H1 (cell line): ENCODE measurements around the gene SIDT1. TPM values are rescaled to one million over a fixed set of nuclear protein-coding genes. Genes with fewer than 3 reads are reported as not detected.
"Not testable (repeated sequence)": the region's sequence is repeated elsewhere in the genome, so short reads cannot be mapped to it uniquely, and the experiment has no call there.

Experiments used
- CTCF ChIA-PET: fragments of 300-600 bp; sonication (Branson Sonifier 250); formaldehyde crosslinking; loops from one replicate; lab custom pipeline; 2021; ENCODE audit not compliant: partially characterized antibody; lab: Charles Lee
- POLR2A ChIA-PET: fragments of 300-600 bp; sonication (Branson Sonifier 250); formaldehyde crosslinking; loops from one replicate; lab custom pipeline; 2021; ENCODE audit warnings: inconsistent platforms; ENCODE audit not compliant: partially characterized antibody; lab: Charles Lee
- DNase-seq, 2 experiments: peaks; one replicate each; pipeline versions ENCODE4 v3.0.0 to v3.0.0-alpha.2; 2010 to 2022; ENCODE audit warnings: low spot score in 2 of 2, low read depth in 1 of 2, mixed read lengths in 1 of 2
- FAIRE-seq: peaks from 2 replicates; lab custom pipeline; 2011; peaks lifted over from hg19 to GRCh38; lab: Jason Lieb, UNC
- H2AFZ ChIP-seq: 2 replicates; pipeline ENCODE4 v1.8.1; 2012; ENCODE audit warnings: low read length, inconsistent platforms
- H2AK5ac ChIP-seq: 2 replicates; pipeline ENCODE4 v1.6.1; 2013; ENCODE audit warnings: low read depth, low read length
- H2BK120ac ChIP-seq: replicated peaks from 2 replicates; pipeline ENCODE3; 2013; ENCODE audit warnings: low read depth, low read length, inconsistent platforms
- H2BK12ac ChIP-seq: 2 replicates; pipeline ENCODE4 v1.6.1; 2013; ENCODE audit warnings: low read depth, low read length
- H2BK15ac ChIP-seq: 2 replicates; pipeline ENCODE4 v1.6.1; 2013; ENCODE audit warnings: low read length
- H2BK20ac ChIP-seq: 2 replicates; pipeline ENCODE4 v1.6.1; 2013; ENCODE audit warnings: low read length
- H2BK5ac ChIP-seq: 2 replicates; pipeline ENCODE4 v1.6.1; 2013; ENCODE audit warnings: low read depth, low read length
- H3K14ac ChIP-seq: 2 replicates; pipeline ENCODE4 v1.6.1; 2013; ENCODE audit warnings: inconsistent platforms; ENCODE audit not compliant: insufficient read length
- H3K18ac ChIP-seq: 2 replicates; pipeline ENCODE4 v1.6.1; 2013; ENCODE audit warnings: low read length; ENCODE audit errors: extremely low read depth
- H3K23ac ChIP-seq: 2 replicates; pipeline ENCODE4 v1.6.1; 2013; ENCODE audit warnings: inconsistent platforms; ENCODE audit not compliant: insufficient read length
- H3K23me2 ChIP-seq: 2 replicates; pipeline ENCODE4 v1.6.1; 2013; ENCODE audit warnings: low read depth, low read length
- H3K27ac ChIP-seq: 2 replicates; pipeline ENCODE4 v1.6.1; 2011; ENCODE audit warnings: low read depth, low read length, inconsistent platforms
- H3K27me3 ChIP-seq, 4 experiments: replicated peaks in 1 of 4; 1 replicate in 1 of 4; 2 replicates in 3 of 4; pipeline versions ENCODE4 v1.6.1 to v1.8.1; 2011 to 2013; ENCODE audit warnings: low read length in 3 of 4, mild to moderate bottlenecking in 3 of 4, inconsistent platforms in 2 of 4, mixed read lengths in 2 of 4, moderate library complexity in 1 of 4; ENCODE audit not compliant: control insufficient read depth in 3 of 4, insufficient read depth in 3 of 4; ENCODE audit errors: extremely low read depth in 1 of 4
- H3K36me3 ChIP-seq, 4 experiments: 2 replicates each; pipeline versions ENCODE4 v1.6.1 to v1.8.1; 2011 to 2013; ENCODE audit warnings: mild to moderate bottlenecking in 4 of 4, low read length in 3 of 4, moderate library complexity in 2 of 4, control low read depth in 1 of 4, inconsistent platforms in 1 of 4; ENCODE audit not compliant: insufficient read depth in 4 of 4, control insufficient read depth in 2 of 4
- H3K4ac ChIP-seq: replicated peaks from 2 replicates; pipeline ENCODE3; 2013; ENCODE audit warnings: low read length, low read depth, mixed read lengths, inconsistent platforms; ENCODE audit not compliant: insufficient read length
- H3K4me1 ChIP-seq, 4 experiments: replicated peaks in 1 of 4; 1 replicate in 1 of 4; 2 replicates in 3 of 4; pipeline versions ENCODE4 v1.6.1 to v1.8.1; 2011 to 2013; ENCODE audit warnings: low read length in 3 of 4, inconsistent platforms in 2 of 4, mixed read lengths in 1 of 4; ENCODE audit not compliant: insufficient read depth in 4 of 4, control insufficient read depth in 3 of 4
- H3K4me2 ChIP-seq, 2 experiments: 2 replicates each; pipeline versions ENCODE4 v1.6.1 to v1.8.1; 2011 to 2013; ENCODE audit warnings: low read depth in 2 of 2, low read length in 2 of 2, control low read depth in 1 of 2, inconsistent platforms in 1 of 2, mild to moderate bottlenecking in 1 of 2; ENCODE audit not compliant: insufficient read depth in 1 of 2
- H3K4me3 ChIP-seq, 4 experiments: fragments of 200-600, 300-600 bp in 1 of 4; sonication (generic), shearing (Covaris generic), sonication (Bioruptor Twin) in 1 of 4; 2 replicates each; pipeline versions ENCODE4 v1.5.1 to v1.8.1; 2011 to 2016; ENCODE audit warnings: low read length in 4 of 4, low read depth in 3 of 4, control low read depth in 2 of 4, inconsistent platforms in 2 of 4, mild to moderate bottlenecking in 2 of 4, mixed read lengths in 1 of 4, moderate library complexity in 1 of 4; ENCODE audit not compliant: insufficient read depth in 2 of 4; ENCODE audit errors: extremely low read depth in 1 of 4
- H3K56ac ChIP-seq: replicated peaks from 2 replicates; pipeline ENCODE3; 2013; ENCODE audit warnings: low read depth, mild to moderate bottlenecking, mixed read lengths, low read length, inconsistent platforms; ENCODE audit not compliant: insufficient read length
- H3K79me1 ChIP-seq: 2 replicates; pipeline ENCODE4 v1.6.1; 2013; ENCODE audit warnings: low read depth, low read length, control low read depth
- H3K79me2 ChIP-seq, 2 experiments: 2 replicates each; pipeline versions ENCODE4 v1.6.1 to v1.8.1; 2012 to 2013; ENCODE audit warnings: low read length in 2 of 2, mild to moderate bottlenecking in 2 of 2, inconsistent platforms in 1 of 2; ENCODE audit not compliant: insufficient read depth in 2 of 2, control insufficient read depth in 1 of 2
- H3K9ac ChIP-seq, 4 experiments: replicated peaks in 1 of 4; 1 replicate in 1 of 4; 2 replicates in 3 of 4; pipeline versions ENCODE4 v1.6.1 to v1.8.1; 2011 to 2013; ENCODE audit warnings: low read depth in 3 of 4, low read length in 3 of 4, control low read depth in 2 of 4, mild to moderate bottlenecking in 2 of 4, moderate library complexity in 2 of 4, inconsistent platforms in 1 of 4; ENCODE audit errors: extremely low read depth in 1 of 4
- H3K9me3 ChIP-seq, 2 experiments: 2 replicates each; pipeline versions ENCODE4 v1.6.1 to v1.8.1; 2012 to 2013; ENCODE audit warnings: mild to moderate bottlenecking in 2 of 2, moderate library complexity in 2 of 2, control low read depth in 1 of 2, inconsistent platforms in 1 of 2, low read depth in 1 of 2, low read length in 1 of 2, mixed read lengths in 1 of 2; ENCODE audit not compliant: insufficient read depth in 2 of 2
- H4K20me1 ChIP-seq, 2 experiments: replicated peaks in 1 of 2; 2 replicates each; pipeline versions ENCODE3 to v1.8.1; 2011 to 2013; ENCODE audit warnings: inconsistent platforms in 2 of 2, low read length in 2 of 2, mild to moderate bottlenecking in 1 of 2; ENCODE audit not compliant: insufficient read depth in 2 of 2, control insufficient read depth in 1 of 2
- H4K5ac ChIP-seq: 2 replicates; pipeline ENCODE4 v1.6.1; 2013; ENCODE audit warnings: low read length, low read depth, mixed read lengths, inconsistent platforms; ENCODE audit not compliant: insufficient read length
- H4K8ac ChIP-seq: 2 replicates; pipeline ENCODE4 v1.8.0; 2013; ENCODE audit warnings: mild to moderate bottlenecking, moderate library complexity, low read length, inconsistent platforms; ENCODE audit not compliant: insufficient read depth; ENCODE audit errors: extremely low read depth
- H4K91ac ChIP-seq: replicated peaks from 2 replicates; pipeline ENCODE3; 2013; ENCODE audit warnings: low read length, mixed read lengths, inconsistent platforms; ENCODE audit not compliant: insufficient read length
- WGBS, 2 experiments: shearing (Covaris generic) in 1 of 2; methylation state at CpG; one replicate each; pipeline versions ENCODE4 v1.1.6 to v1.1.7; 2013 to 2015; ENCODE audit warnings: low lambda C conversion rate in 2 of 2, mixed read lengths in 2 of 2, inconsistent platforms in 1 of 2, low coverage in 1 of 2, missing lambda C conversion rate in 1 of 2; ENCODE audit not compliant: insufficient replicate concordance in 2 of 2, insufficient coverage in 1 of 2, insufficient read length in 1 of 2; ENCODE audit errors: extremely low coverage in 1 of 2, missing lambda C conversion rate in 1 of 2; 5-methylcytosine and 5-hydroxymethylcytosine counted together
- polyA plus RNA-seq, 7 experiments: library from polyadenylated mRNA; depleted of rRNA in 3 of 7; stranded (reverse) in 5 of 7; unstranded in 2 of 7; fragments of >200 nt in 5 of 7; fragments of 200-250 nt in 2 of 7; gene quantifications; 1 replicate in 5 of 7; 2 replicates in 1 of 7; 4 replicates in 1 of 7; pipeline versions ENCODE4 v1.2.1 to v1.2.3, GENCODE V29; 2011 to 2013; ENCODE audit warnings: missing spikeins in 2 of 7, mixed read lengths in 2 of 7
- total RNA-seq: library from RNA; stranded (reverse); fragmentation: NEBNext Ultra II Directional; extraction: Animal tissue kit (Norgen Biotek cat#: 25700); gene quantifications from 2 replicates; pipeline ENCODE4 v1.2.1, GENCODE V29; 2021

The SIDT1 gene
- total and polyA plus RNA-seq, 2 of the 8 experiments (the other 6 are each of a cell fraction or from before 2014, with no cell fraction given) = 0.06 TPM; not detected in 1

GRCh38 chr3:113636034-113636433 lies 103.7 kb downstream of the SIDT1 start:
- H4K8ac ChIP-seq, H3K23me2 ChIP-seq, H4K5ac ChIP-seq, FAIRE-seq, H3K36me3 ChIP-seq, H3K27ac ChIP-seq, H3K27me3 ChIP-seq, H2BK120ac ChIP-seq, H3K18ac ChIP-seq, H3K4me3 ChIP-seq, H3K56ac ChIP-seq, H3K23ac ChIP-seq, H3K79me1 ChIP-seq, H3K4ac ChIP-seq, H3K14ac ChIP-seq, H3K4me1 ChIP-seq, POLR2A ChIA-PET, H3K79me2 ChIP-seq, H2BK20ac ChIP-seq, H2AFZ ChIP-seq, H4K20me1 ChIP-seq, H2BK15ac ChIP-seq, H2BK12ac ChIP-seq, H2AK5ac ChIP-seq, H3K9ac ChIP-seq, H3K9me3 ChIP-seq, DNase-seq, H3K4me2 ChIP-seq, H2BK5ac ChIP-seq, H4K91ac ChIP-seq: not testable (repeated sequence)
- CTCF ChIA-PET = interaction anchor here (0.6 to 1.7 kb wide), 4 partner anchors 9 to 236 kb away, joined by 3 to 6 read pairs (median 4); no protein-coding TSS in a partner anchor
- 94% methylated on average over 7 of the region's 7 CpGs; no CpG with 5 or more reads in 1 of the 2 experiments for WGBS, 2 experiments
